Sigmoid colon (tissue), 7 donors: ENCODE measurements around the gene FITM1. TPM values are rescaled to one million over a fixed set of nuclear protein-coding genes. Genes with fewer than 3 reads are reported as not detected.

Source experiments
- DNase-seq: peaks from one replicate; pipeline ENCODE4 v3.0.0-alpha.2; 2019
- H3K27ac ChIP-seq, 4 donors: fragments of 200-600 bp; sonication (generic); one replicate each; pipeline ENCODE4 v1.5.1; 2016 to 2019; ENCODE audit warnings: mild to moderate bottlenecking in 1 of 4
- H3K27me3 ChIP-seq, 3 donors: fragments of 200-600 bp; sonication (generic); one replicate each; pipeline ENCODE4 v1.5.1; 2019; ENCODE audit warnings: mild to moderate bottlenecking in 1 of 3
- H3K36me3 ChIP-seq, 4 donors: fragments of 200-600 bp; sonication (generic); one replicate each; pipeline ENCODE4 v1.5.1; 2016 to 2019
- H3K4me1 ChIP-seq, 4 donors: fragments of 200-600 bp; sonication (generic); one replicate each; pipeline ENCODE4 v1.5.1; 2017 to 2019
- H3K4me3 ChIP-seq, 4 donors: fragments of 200-600 bp; sonication (generic); one replicate each; pipeline ENCODE4 v1.5.1; 2017 to 2019; ENCODE audit warnings: mild to moderate bottlenecking in 2 of 4, moderate library complexity in 1 of 4
- H3K9me3 ChIP-seq, 4 donors: fragments of 200-600 bp in 3 of 4; sonication (generic) in 3 of 4; one replicate each; pipeline versions ENCODE4 v1.5.1 to v1.6.1; 2013 to 2019
- EP300 ChIP-seq, 4 donors: sonication (generic); formaldehyde crosslinking; IDR thresholded peaks; one replicate each; pipeline ENCODE4 v1.6.1; 2017; ENCODE audit warnings: antibody characterized with exemption in 4 of 4
- POLR2A ChIP-seq, 2 donors: fragments of 450-650 bp; IDR thresholded peaks; one replicate each; pipeline ENCODE4 v1.6.1; 2016; ENCODE audit warnings: antibody characterized with exemption in 2 of 2, mild to moderate bottlenecking in 2 of 2, moderate library complexity in 2 of 2
- POLR2AphosphoS5 ChIP-seq, 4 donors: sonication (generic); formaldehyde crosslinking; IDR thresholded peaks; one replicate each; pipeline ENCODE4 v1.6.1; 2017; ENCODE audit warnings: antibody characterized with exemption in 4 of 4
- WGBS, 2 donors: extraction: QIAGEN DNeasy Blood & Tissue Kit; methylation state at CpG; one replicate each; pipeline ENCODE4 v1.1.7; 2013; 5-methylcytosine and 5-hydroxymethylcytosine counted together
- intact Hi-C: fragments of 100-400 bp; cut with DNase I; formaldehyde crosslinking; loops from one replicate; pipeline ENCODE4 v1.15.1; 2023
- polyA plus RNA-seq, 3 donors: library from polyadenylated mRNA; stranded (reverse); fragments of 200-250 nt; gene quantifications; one replicate each; pipeline ENCODE4 v1.2.3, GENCODE V29; 2013
- total RNA-seq, 4 donors: library from RNA; depleted of rRNA; stranded (reverse); fragments of >200 nt; gene quantifications; one replicate each; pipeline ENCODE4 v1.1.0, GENCODE V29; 2016
- TF ChIP-seq, protein P1 (sequence below), 4 experiments: fragments of 450-650 bp in 3 of 4; fragments of 200-600 bp in 1 of 4; IDR thresholded peaks; one replicate each; pipeline ENCODE4 v1.5.1; 2016 to 2019; ENCODE audit warnings: antibody characterized with exemption in 4 of 4, mild to moderate bottlenecking in 3 of 4, moderate library complexity in 2 of 4
- donor health status: healthy with polysubstance abuse.
- donor health status: Bipolar disorder and iron deficiency.
- donor health status: healthy.

The FITM1 gene
- total and polyA plus RNA-seq, 7 donors: 0.33 to 1.8 TPM; not detected in 5

DNA sequence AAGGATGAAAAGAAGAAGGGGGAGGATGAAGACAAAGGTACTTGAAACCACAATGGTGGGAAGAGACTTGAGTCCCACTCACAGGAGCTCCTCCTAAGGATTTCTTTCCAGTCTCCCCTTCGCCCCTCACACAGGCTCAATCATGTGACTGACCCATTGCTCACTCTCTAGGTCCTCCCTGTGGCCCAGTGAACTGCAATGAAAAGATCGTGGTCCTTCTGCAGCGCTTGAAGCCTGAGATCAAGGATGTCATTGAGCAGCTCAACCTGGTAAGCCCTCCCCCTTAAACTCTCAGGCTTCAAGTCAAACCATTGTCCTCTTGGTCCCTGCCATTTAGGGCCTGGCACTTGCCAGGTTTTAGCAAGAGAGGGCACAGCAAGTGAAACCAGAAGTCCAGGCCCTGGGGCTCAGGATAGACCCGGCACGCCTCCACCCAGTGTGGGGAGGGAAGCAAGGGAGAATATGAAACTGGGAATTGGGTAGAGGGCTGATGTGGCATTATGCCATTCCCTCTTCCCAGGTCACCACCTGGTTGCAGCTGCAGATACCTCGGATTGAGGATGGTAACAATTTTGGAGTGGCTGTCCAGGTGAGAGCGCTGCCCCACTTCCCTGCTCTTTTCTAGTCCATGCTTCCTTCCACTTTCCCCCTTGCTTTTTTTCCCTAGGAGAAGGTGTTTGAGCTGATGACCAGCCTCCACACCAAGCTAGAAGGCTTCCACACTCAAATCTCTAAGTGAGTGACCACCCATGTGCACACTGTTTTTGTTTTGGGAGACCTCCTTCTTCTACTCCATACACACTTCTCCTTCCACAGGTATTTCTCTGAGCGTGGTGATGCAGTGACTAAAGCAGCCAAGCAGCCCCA, 7.3 kb downstream of the FITM1 start:
- 85 to 91% methylated on average over 8 of the region's 8 CpGs for WGBS, 2 donors
- Histone ChIP-seq H3K4me1 (peaks cover 0 to 50% (median 41%) of the 10 kb centered on the region in 4 donors), H3K27me3 (no peaks in the 10 kb centered on the region), H3K4me3 (no peak overlapping the region), H3K36me3 (peaks cover 14 to 24% (median 17%) of the 10 kb centered on the region in 4 donors), H3K27ac (peak overlapping the region; percentile 93 to 95 (median 94)), H3K9me3 (no peaks in the 10 kb centered on the region)
- DNase-seq: no peak
- TF ChIP-seq, protein P1, sequence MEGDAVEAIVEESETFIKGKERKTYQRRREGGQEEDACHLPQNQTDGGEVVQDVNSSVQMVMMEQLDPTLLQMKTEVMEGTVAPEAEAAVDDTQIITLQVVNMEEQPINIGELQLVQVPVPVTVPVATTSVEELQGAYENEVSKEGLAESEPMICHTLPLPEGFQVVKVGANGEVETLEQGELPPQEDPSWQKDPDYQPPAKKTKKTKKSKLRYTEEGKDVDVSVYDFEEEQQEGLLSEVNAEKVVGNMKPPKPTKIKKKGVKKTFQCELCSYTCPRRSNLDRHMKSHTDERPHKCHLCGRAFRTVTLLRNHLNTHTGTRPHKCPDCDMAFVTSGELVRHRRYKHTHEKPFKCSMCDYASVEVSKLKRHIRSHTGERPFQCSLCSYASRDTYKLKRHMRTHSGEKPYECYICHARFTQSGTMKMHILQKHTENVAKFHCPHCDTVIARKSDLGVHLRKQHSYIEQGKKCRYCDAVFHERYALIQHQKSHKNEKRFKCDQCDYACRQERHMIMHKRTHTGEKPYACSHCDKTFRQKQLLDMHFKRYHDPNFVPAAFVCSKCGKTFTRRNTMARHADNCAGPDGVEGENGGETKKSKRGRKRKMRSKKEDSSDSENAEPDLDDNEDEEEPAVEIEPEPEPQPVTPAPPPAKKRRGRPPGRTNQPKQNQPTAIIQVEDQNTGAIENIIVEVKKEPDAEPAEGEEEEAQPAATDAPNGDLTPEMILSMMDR (IDR thresholded peaks at IDR 0.05): no peak
- no peak for TF ChIP-seq POLR2A (IDR thresholded peaks at IDR 0.05)
- TF ChIP-seq POLR2AphosphoS5 (IDR thresholded peaks at IDR 0.05): no peak
- TF ChIP-seq EP300 (IDR thresholded peaks at IDR 0.05): no peak
- intact Hi-C loops: loop anchor here (2.0 to 5.0 kb wide), 2 partner anchors 23 to 580 kb away; partner anchors contain the start of genes DCAF11, NRL and THTPA

DNA sequence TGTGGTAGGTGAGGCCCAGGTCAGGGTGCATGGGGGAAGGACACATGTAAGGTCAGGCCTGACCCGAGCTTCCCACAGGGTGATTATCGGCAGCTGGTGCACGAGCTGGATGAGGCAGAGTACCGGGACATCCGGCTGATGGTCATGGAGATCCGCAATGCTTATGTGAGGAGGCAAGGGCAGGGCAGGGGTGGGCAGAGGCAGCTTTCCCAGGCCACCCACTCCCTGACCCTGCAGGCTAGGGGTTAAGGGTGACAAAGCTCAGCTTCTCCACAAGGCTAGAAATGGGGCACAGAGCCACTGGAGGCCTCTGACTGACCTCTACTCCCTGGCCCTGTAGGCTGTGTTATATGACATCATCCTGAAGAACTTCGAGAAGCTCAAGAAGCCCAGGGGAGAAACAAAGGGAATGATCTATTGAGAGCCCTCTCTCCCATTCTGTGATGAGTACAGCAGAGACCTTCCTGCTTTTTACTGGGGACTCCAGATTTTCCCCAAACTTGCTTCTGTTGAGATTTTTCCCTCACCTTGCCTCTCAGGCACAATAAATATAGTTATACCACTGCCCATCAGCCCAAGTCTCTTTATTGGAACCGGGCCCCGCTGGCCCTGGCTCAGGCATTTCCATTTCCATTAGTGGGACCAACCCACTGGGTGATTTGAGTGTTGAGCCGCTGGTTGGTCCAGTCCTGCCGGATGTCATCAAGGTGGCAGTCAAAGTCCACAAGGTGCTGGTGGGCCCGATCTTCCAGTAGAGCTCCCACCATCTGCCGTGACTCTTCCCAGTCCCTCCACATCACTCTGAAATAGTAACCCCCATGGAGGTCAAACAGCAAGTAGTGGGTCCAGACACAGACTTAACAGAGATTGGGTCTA, 8.2 kb downstream of the FITM1 start:
- H3K9me3 ChIP-seq: no peaks in the 10 kb centered on the region
- no peak overlapping the region for H3K4me3 ChIP-seq
- peaks cover 14 to 27% (median 17%) of the 10 kb centered on the region in 4 donors for H3K36me3 ChIP-seq
- no peak for DNase-seq
- intact Hi-C loops: loop anchor here (5.0 kb wide), 1 partner anchor 581 kb away; the partner anchor contains the start of gene THTPA
- peak overlapping the region in 2 of 4 donors; percentile 4 to 10 for H3K27ac ChIP-seq
- H3K4me1 ChIP-seq: peaks cover 0 to 50% (median 41%) of the 10 kb centered on the region in 4 donors
- 79 to 86% methylated on average over 13 of the region's 13 CpGs for WGBS, 2 donors
- no peaks in the 10 kb centered on the region for H3K27me3 ChIP-seq
- TF ChIP-seq EP300 (IDR thresholded peaks at IDR 0.05) (no peak), POLR2AphosphoS5 (IDR thresholded peaks at IDR 0.05) (no peak), POLR2A (IDR thresholded peaks at IDR 0.05) (no peak)
- TF ChIP-seq, protein P1 (IDR thresholded peaks at IDR 0.05): no peak

DNA sequence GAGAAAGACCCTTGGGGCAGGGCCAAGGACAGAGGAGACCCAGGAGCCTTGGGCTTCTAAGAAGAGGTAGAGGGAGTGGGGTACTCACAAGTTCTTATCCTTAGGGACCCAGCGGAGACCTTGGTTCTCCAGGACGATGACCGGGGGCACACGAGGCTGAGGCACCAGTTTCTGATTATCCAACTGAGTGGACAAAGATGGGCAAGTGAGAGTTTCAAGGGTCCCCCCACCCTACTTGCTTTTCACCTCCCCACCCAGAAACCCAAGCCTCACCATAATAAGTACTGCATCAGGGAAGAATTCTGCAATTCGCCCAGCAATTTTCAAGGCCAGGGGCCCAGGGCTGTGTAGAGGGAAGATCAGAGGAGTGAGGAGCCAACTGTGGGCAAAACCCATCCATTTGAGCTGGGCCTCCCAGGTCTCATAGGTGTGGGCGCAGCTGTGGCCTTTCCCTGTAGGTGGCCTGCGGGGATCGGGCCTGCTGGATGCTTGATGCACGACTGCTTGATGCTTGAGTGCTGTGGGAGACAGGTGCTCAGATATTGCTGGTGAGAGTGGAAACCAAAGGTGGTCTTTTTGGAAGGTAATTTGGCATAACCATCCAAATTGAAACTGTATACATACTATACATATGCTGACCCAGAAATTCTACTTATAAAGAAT, 8.9 kb downstream of the FITM1 start:
- no peak for TF ChIP-seq POLR2AphosphoS5 (IDR thresholded peaks at IDR 0.05)
- no peak for TF ChIP-seq EP300 (IDR thresholded peaks at IDR 0.05)
- TF ChIP-seq, protein P1 (IDR thresholded peaks at IDR 0.05): no peak
- TF ChIP-seq POLR2A (IDR thresholded peaks at IDR 0.05): no peak
- intact Hi-C loops: loop anchor here (5.0 kb wide), 1 partner anchor 582 kb away; the partner anchor contains the start of gene THTPA
- 77 to 87% methylated on average over 9 of the region's 9 CpGs for WGBS, 2 donors
- no peak overlapping the region for H3K4me3 ChIP-seq
- peaks cover 14 to 33% (median 17%) of the 10 kb centered on the region in 4 donors for H3K36me3 ChIP-seq
- H3K27ac ChIP-seq: peak overlapping the region in 2 of 4 donors; percentile 98
- no peaks in the 10 kb centered on the region for H3K27me3 ChIP-seq
- H3K9me3 ChIP-seq: no peaks in the 10 kb centered on the region
- DNase-seq: no peak
- H3K4me1 ChIP-seq: peaks cover 0 to 50% (median 42%) of the 10 kb centered on the region in 4 donors
